Upper lobe of left lung (tissue), 6 donors: Measurements from ENCODE around the gene FANCD2OS. TPM values are rescaled to one million over a fixed set of nuclear protein-coding genes. Genes with fewer than 3 reads are reported as not detected.
"Not testable (repeated sequence)": the region's sequence is repeated elsewhere in the genome, so short reads cannot be mapped to it uniquely, and the experiment has no call there.

Experiments
- ATAC-seq, 2 donors: fragments of 200-7000 bp; cut with Tn5 transposase; one replicate each; pipeline ENCODE4 v1.9.1; 2022; ENCODE audit warnings: mild to moderate bottlenecking in 2 of 2, moderate library complexity in 2 of 2; ENCODE audit not compliant: low FRiP score in 2 of 2
- DNase-seq, 2 donors: peaks; one replicate each; pipeline ENCODE4 v3.0.0-alpha.2; 2019 to 2020
- H3K27ac ChIP-seq, 4 donors: fragments of 200-600 bp; sonication (generic); one replicate each; pipeline ENCODE4 v1.5.1; 2016 to 2019
- H3K27me3 ChIP-seq, 4 donors: fragments of 200-600 bp; sonication (generic); one replicate each; pipeline ENCODE4 v1.5.1; 2017 to 2019
- H3K36me3 ChIP-seq, 4 donors: fragments of 200-600 bp; sonication (generic); one replicate each; pipeline ENCODE4 v1.5.1; 2016 to 2019
- H3K4me1 ChIP-seq, 4 donors: fragments of 200-600 bp; sonication (generic); one replicate each; pipeline ENCODE4 v1.5.1; 2018 to 2019
- H3K4me3 ChIP-seq, 4 donors: fragments of 200-600 bp; sonication (generic); one replicate each; pipeline ENCODE4 v1.5.1; 2017 to 2019; ENCODE audit warnings: mild to moderate bottlenecking in 2 of 4, moderate library complexity in 1 of 4
- H3K9me3 ChIP-seq, 4 donors: fragments of 200-600 bp; sonication (generic); one replicate each; pipeline ENCODE4 v1.5.1; 2018 to 2019
- CTCF ChIP-seq, 6 experiments: fragments of 450-650 bp in 4 of 6; fragments of 200-600 bp in 2 of 6; sonication (generic) in 2 of 6; IDR thresholded peaks; one replicate each; pipeline ENCODE4 v1.5.1; 2016 to 2019; ENCODE audit warnings: antibody characterized with exemption in 6 of 6
- EP300 ChIP-seq, 4 donors: sonication (generic); formaldehyde crosslinking; IDR thresholded peaks; one replicate each; pipeline ENCODE4 v1.5.1; 2017; ENCODE audit warnings: antibody characterized with exemption in 4 of 4, control low read depth in 2 of 4
- POLR2A ChIP-seq, 4 donors: fragments of 450-650 bp; IDR thresholded peaks; one replicate each; pipeline ENCODE4 v1.5.1; 2016 to 2017; ENCODE audit warnings: antibody characterized with exemption in 4 of 4, mild to moderate bottlenecking in 2 of 4
- POLR2AphosphoS5 ChIP-seq, 2 donors: sonication (generic); formaldehyde crosslinking; IDR thresholded peaks; one replicate each; pipeline ENCODE4 v1.5.1; 2017; ENCODE audit warnings: antibody characterized with exemption in 2 of 2
- WGBS, 2 donors: methylation state at CpG; one replicate each; pipeline ENCODE4 v1.1.5; 2017 to 2018; 5-methylcytosine and 5-hydroxymethylcytosine counted together
- total RNA-seq, 6 donors: library from RNA; depleted of rRNA in 4 of 6; stranded (reverse); fragments of >200 nt in 4 of 6; gene quantifications; one replicate each; pipeline versions ENCODE4 v1.1.0 to v1.2.1, GENCODE V29; 2016 to 2021
- donor health status: DM: no; HTN: no; CAD: no; lungs with moderate emphysema.
- donor health status: DM: no; HTN: yes; CAD: no; lungs with severe emphysema.

FANCD2OS gene
- total RNA-seq, 6 donors from 2014 or later = not detected

GRCh38 chr3:10090179-10090578 lies 17.9 kb downstream of the FANCD2OS start:
- DNase-seq = no peak
- ATAC-seq = no peak
- 94 to 97% methylated on average over 6 of the region's 6 CpGs for WGBS, 2 donors
- no peaks in the 10 kb centered on the region for H3K9me3 ChIP-seq
- no peak overlapping the region for H3K27ac ChIP-seq
- no peak for TF ChIP-seq EP300 (IDR thresholded peaks at IDR 0.05)
- no peaks in the 10 kb centered on the region for H3K27me3 ChIP-seq
- H3K4me3 ChIP-seq = no peak overlapping the region
- no peaks in the 10 kb centered on the region for H3K4me1 ChIP-seq
- H3K36me3 ChIP-seq = no peaks in the 10 kb centered on the region

GRCh38 chr3:10088256-10088655 lies 19.8 kb downstream of the FANCD2OS start:
- no peak overlapping the region for H3K4me3 ChIP-seq
- no peak for DNase-seq
- H3K27me3 ChIP-seq = no peaks in the 10 kb centered on the region
- H3K36me3 ChIP-seq = no peaks in the 10 kb centered on the region
- TF ChIP-seq POLR2A (IDR thresholded peaks at IDR 0.05) (no peak), CTCF (IDR thresholded peaks at IDR 0.05) (no peak), EP300 (IDR thresholded peaks at IDR 0.05) (no peak), POLR2AphosphoS5 (IDR thresholded peaks at IDR 0.05) (no peak)
- ATAC-seq = no peak
- H3K9me3 ChIP-seq = no peaks in the 10 kb centered on the region
- 89 to 94% methylated on average over 4 of the region's 4 CpGs for WGBS, 2 donors
- no peaks in the 10 kb centered on the region for H3K4me1 ChIP-seq
- no peak overlapping the region for H3K27ac ChIP-seq

- DNase-seq = no peak
These were observed 22.3 kb downstream of the FANCD2OS start for GRCh38 chr3:10085738-10086137.

GRCh38 chr3:10081871-10082270 lies 26.2 kb downstream of the FANCD2OS start:
- no peak for DNase-seq
- TF ChIP-seq CTCF (IDR thresholded peaks at IDR 0.05) (no peak), POLR2AphosphoS5 (IDR thresholded peaks at IDR 0.05) (no peak), POLR2A (IDR thresholded peaks at IDR 0.05) (no peak), EP300 (IDR thresholded peaks at IDR 0.05) (no peak)
- no peaks in the 10 kb centered on the region for H3K9me3 ChIP-seq
- H3K4me3 ChIP-seq = no peak overlapping the region
- 91 to 93% methylated on average over 4 of the region's 4 CpGs for WGBS, 2 donors
- H3K27ac ChIP-seq = no peak overlapping the region
- no peaks in the 10 kb centered on the region for H3K27me3 ChIP-seq
- H3K4me1 ChIP-seq = no peaks in the 10 kb centered on the region
- no peak for ATAC-seq
- H3K36me3 ChIP-seq = no peaks in the 10 kb centered on the region

More at GRCh38 chr3:10085738-10086137, 22.3 kb downstream of the FANCD2OS start:
- no peaks in the 10 kb centered on the region for H3K27me3 ChIP-seq
- 82 to 88% methylated on average over 1 of the region's 1 CpG for WGBS, 2 donors
- H3K9me3 ChIP-seq = no peaks in the 10 kb centered on the region
- no peaks in the 10 kb centered on the region for H3K36me3 ChIP-seq
- ATAC-seq = no peak
- no peak overlapping the region for H3K4me3 ChIP-seq
- H3K27ac ChIP-seq = no peak overlapping the region
- H3K4me1 ChIP-seq = no peaks in the 10 kb centered on the region
- TF ChIP-seq EP300 (IDR thresholded peaks at IDR 0.05) (no peak), CTCF (IDR thresholded peaks at IDR 0.05) (no peak), POLR2A (IDR thresholded peaks at IDR 0.05) (no peak), POLR2AphosphoS5 (IDR thresholded peaks at IDR 0.05) (no peak)

GRCh38 chr3:10074666-10075065 lies 33.4 kb downstream of the FANCD2OS start:
- no peak overlapping the region for H3K27ac ChIP-seq
- DNase-seq = no peak
- no peaks in the 10 kb centered on the region for H3K4me1 ChIP-seq
- H3K36me3 ChIP-seq = no peaks in the 10 kb centered on the region
- H3K27me3 ChIP-seq = no peaks in the 10 kb centered on the region
- no peak for ATAC-seq
- TF ChIP-seq EP300 (IDR thresholded peaks at IDR 0.05) (no peak), CTCF (IDR thresholded peaks at IDR 0.05) (no peak), POLR2A (IDR thresholded peaks at IDR 0.05) (no peak), POLR2AphosphoS5 (IDR thresholded peaks at IDR 0.05) (no peak)
- no peak overlapping the region for H3K4me3 ChIP-seq
- no peaks in the 10 kb centered on the region for H3K9me3 ChIP-seq

- H3K36me3 ChIP-seq, H3K4me1 ChIP-seq, H3K9me3 ChIP-seq, H3K27me3 ChIP-seq, H3K4me3 ChIP-seq, H3K27ac ChIP-seq, ATAC-seq: not testable (repeated sequence)
- WGBS, 2 donors = 100% methylated on average over 4 of the region's 33 CpGs; no CpG with 5 or more reads in 1 of the 2 donors
- peak in 1 of 2 donors; percentile 60 for DNase-seq
These were observed 38.0 kb downstream of the FANCD2OS start for GRCh38 chr3:10070077-10070476.
